ENCODE data around the gene SUCNR1.
"Not testable (repeated sequence)": the region's sequence is repeated elsewhere in the genome, so short reads cannot be mapped to it uniquely, and the experiment has no call there.

The SUCNR1 gene

GRCh38 chr3:151903501-151903991 is 30.1 kb downstream of the SUCNR1 start:
- DNase-seq = peak; percentile 41

DNA sequence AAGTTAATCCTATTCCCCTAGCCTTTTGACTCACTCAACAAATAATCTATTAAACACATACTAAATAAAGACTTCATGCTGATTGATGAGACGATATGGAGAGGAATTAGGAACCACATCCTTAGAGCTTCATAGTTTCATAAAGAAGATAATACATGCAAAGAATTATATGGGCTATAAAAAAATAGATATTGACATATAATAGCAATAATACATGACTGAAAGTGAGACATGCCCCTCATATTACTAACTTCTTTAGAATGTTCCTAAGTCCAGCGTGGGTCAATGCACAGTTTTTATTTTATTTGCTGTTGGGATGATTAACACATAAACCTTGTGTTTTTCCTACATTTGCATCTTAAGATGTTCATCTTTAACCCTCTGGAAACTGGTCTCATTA is 32.2 kb downstream of the SUCNR1 start:
- no peak for DNase-seq

GRCh38 chr3:151906751-151907150 is 33.3 kb downstream of the SUCNR1 start:
- DNase-seq = no peak

- no peak for DNase-seq
Observed at GRCh38 chr3:151908399-151908798, 35.0 kb downstream of the SUCNR1 start.

DNA sequence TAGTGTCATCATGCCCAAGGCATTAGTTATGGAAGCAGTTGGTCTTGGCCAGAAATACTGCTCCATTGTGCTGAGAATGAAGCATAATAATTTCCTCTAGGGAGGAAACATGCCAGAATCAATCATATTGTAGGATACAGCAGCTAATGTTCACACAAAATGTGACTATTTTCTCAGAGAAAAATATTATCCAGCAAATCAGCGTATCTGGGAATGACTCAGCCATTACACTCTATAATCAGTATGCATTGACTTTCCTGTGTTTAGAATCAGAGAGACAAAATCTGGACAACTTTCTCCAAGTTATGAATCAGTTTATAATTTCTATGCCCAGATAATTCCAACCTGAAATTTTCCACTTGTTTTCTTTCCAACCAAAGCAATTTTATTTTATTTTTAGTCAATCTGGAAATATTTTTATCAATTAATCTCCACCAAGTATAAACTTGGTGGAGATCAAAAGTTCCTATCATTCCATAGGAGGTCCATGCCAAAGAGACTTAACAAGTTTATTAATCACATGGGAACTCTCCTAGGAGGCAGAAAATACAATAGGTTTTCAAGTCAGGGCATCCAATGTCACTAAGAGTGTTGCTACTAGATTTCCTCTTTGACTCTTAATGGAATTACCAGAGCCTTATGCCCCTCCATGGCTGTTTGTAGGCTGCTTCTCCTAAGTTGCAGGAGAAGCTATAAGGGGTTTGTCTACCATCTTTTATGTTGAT is 36.4 kb downstream of the SUCNR1 start:
- DNase-seq = no peak

DNA sequence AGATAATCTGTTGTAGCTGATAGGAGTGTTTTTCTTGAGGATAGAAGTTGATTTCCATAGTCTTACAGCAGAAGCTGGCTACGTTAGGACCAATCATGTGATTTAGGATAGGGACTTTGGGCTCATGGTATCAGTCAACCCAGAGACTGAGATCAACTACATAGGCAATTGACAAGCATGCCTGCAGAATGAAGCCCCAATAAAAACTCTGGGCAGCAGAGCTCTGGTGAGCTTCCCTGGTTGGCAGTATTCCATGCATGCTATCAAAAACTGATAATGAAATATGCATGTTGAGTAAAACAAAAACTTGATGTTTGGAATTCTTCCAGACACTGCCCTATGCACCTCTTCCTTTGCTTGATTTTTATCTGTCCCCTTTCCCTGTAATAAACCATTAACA is 38.0 kb downstream of the SUCNR1 start:
- DNase-seq = no peak

- no peak for DNase-seq
Observed at GRCh38 chr3:151912028-151912427, 38.6 kb downstream of the SUCNR1 start.

DNA sequence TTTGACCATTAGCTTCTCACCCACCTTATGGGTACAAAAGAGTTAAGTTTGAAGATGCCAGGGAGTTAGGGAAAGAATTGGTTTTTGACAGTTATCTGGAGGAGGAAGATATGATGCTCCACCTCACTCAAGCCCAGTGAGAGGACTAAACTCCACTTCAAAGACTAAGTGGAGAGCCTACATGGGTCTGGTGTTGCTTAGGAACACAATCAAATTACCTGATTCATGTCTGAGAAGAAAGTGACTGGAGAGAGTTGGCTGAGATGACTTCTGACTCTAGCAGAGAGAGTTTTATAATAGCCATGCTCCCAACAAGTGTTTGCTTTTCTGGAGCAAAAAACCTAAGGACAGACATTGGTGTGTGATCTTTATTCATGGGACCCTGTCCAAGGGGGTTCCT is 43.3 kb downstream of the SUCNR1 start:
- no peak for DNase-seq

GRCh38 chr3:151918253-151919029 is 45.0 kb downstream of the SUCNR1 start:
- DNase-seq = peak; percentile 42

DNA sequence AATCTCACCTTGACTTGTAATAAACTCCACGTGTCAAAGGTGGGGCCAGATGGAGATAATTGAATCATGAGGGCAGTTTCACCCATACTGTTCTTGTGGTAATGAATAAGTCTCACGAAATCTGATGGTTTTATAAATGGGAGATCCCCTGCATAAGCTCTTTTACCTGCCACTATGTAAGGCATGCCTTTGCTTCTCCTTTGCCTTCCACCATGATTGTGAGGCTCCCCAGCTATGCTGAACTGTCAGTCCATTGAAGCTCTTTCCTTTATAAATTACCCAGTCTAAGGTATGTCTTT is 45.5 kb downstream of the SUCNR1 start:
- DNase-seq = no peak

- DNase-seq = no peak
Observed at GRCh38 chr3:151919446-151919845, 46.0 kb downstream of the SUCNR1 start.

DNA sequence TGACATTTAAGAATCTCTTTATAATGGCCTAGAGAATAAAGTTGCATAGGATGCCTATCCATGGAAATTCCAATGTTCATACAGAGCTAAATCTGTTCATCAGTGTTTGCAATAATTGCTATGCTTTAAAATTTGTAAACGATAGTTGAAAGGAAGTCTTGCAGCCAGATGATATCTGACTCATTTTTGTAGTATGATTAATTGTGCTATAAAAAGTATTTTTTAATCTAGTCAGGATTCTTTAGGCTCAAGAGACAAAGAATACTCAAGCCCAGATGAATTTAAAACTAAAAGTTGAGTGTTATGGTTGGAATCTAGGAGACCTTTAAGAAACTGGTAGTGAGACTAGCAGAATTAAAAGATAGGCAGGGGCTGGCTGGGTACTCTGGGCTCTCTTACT is 50.5 kb downstream of the SUCNR1 start:
- no peak for DNase-seq

DNA sequence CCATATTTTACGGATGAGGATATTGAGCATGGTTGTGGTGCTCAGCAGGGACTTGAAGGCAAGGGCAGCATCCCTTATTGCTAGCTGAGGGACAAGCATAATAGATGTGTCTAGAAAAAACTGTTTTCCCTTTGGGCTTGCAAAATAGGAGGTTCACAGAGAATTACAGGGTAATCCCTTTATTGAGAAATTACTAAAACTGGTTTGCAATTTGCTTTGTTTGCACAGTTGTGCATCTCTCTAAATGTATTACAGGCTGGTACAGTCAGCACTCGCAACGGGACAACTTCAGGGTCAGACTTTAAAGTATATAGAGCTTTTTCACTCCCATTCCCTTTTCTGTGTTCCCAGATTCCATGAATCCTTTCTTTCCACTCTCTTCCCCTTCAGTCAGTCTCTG is 51.3 kb downstream of the SUCNR1 start:
- no peak for DNase-seq

- no peak for DNase-seq
Observed at GRCh38 chr3:151925419-151925818, 52.0 kb downstream of the SUCNR1 start.

DNA sequence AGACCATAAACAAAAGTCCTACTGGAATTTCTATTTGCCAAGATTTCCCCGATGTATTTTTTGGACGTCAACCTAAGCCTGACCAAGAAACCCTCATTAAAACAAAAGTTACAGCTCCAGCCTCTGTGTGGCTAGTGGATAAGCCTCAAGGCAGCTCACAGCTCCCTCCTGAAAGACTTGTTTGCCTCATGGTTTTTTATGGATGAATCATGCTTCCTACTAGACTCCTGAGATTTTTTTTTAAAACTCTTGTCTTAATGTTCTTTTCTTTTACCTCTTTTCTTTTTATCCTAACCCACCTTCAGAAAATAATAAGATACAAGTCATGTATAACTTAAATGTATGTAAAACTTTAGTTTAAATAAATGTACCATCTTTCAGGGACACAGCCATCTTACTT is 52.4 kb downstream of the SUCNR1 start:
- no peak for DNase-seq

- no peak for DNase-seq
Observed at GRCh38 chr3:151926956-151927355, 53.5 kb downstream of the SUCNR1 start.

- not testable (repeated sequence) for DNase-seq
Observed at GRCh38 chr3:151927915-151928525, 54.6 kb downstream of the SUCNR1 start.

DNA sequence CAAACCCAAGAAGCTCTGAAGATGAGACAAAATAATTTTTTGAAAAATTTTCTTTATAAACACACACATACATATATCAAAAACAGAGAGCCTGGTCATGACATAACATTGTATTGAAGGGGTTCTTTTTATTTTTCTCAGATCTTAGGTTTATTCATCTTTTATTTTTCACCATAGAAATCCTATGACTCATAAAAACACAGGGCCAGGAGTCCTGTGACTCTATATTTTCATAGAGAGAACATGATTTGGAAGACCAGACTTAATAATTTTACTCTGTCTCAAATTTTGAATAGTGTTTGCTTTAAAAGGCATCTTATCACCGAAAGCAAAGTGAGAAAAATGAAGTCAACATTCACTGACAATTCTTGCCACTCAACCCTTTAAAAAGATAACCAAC is 57.7 kb downstream of the SUCNR1 start:
- no peak for DNase-seq

DNA sequence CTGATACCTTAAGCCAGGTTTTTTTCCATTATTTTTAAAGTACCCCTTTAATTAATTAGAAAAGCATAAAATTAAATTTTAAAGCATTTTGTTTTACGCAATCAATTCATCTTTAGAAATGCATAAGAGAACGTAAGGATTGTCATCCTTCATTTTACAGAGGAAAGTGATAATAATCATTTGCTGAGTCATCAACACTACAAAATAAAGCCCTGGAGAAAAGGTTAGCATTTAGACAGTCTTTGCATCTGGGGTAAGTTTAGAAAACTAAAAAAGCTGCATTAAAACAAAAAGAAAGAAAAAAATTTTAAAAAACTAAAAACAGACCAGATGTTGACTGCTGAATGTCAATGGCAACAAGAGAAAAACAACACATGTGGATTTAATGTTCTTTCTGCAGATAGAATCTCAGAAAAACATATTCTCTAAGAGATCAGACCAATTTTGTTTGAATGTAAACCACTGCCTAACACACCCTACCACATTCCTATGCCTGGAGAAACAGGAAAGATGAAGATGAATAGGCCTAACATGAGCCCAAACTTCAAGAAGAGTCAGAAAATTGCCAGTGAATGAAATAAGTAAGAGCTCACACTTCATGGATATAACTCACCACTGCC is 59.9 kb downstream of the SUCNR1 start:
- no peak for DNase-seq
